Heart left ventricle (tissue), 16 donors: Measurements from ENCODE around the gene CLPTM1. TPM values are rescaled to one million over a fixed set of nuclear protein-coding genes. Genes with fewer than 3 reads are reported as not detected.

ENCODE experiments used
- ATAC-seq, 4 donors: fragments of 200-7000 bp; cut with Tn5 transposase; one replicate each; pipeline ENCODE4 v1.9.1; 2020 to 2022; ENCODE audit warnings: moderate library complexity in 4 of 4, mild to moderate bottlenecking in 3 of 4, moderate number of reproducible peaks in 1 of 4
- DNase-seq, 5 donors: peaks; one replicate each; pipeline ENCODE4 v3.0.0-alpha.2; 2020
- H3K27ac ChIP-seq, 12 donors: fragments of 200-600 bp; sonication (generic) in 4 of 12; one replicate each; pipeline versions ENCODE4 v1.5.0 to v1.8.0; 2016 to 2022; ENCODE audit warnings: mild to moderate bottlenecking in 2 of 12
- H3K27me3 ChIP-seq, 9 donors: fragments of 200-600 bp; sonication (generic) in 2 of 9; one replicate each; pipeline versions ENCODE4 v1.5.1 to v1.8.0; 2016 to 2022; ENCODE audit warnings: mild to moderate bottlenecking in 3 of 9
- H3K36me3 ChIP-seq, 9 donors: fragments of 200-600 bp; sonication (generic) in 2 of 9; one replicate each; pipeline versions ENCODE4 v1.5.0 to v1.8.0; 2018 to 2022; ENCODE audit warnings: mild to moderate bottlenecking in 2 of 9
- H3K4me1 ChIP-seq, 12 donors: fragments of 200-600 bp; sonication (generic) in 4 of 12; one replicate each; pipeline versions ENCODE4 v1.5.0 to v1.8.0; 2016 to 2022; ENCODE audit warnings: mild to moderate bottlenecking in 3 of 12
- H3K4me3 ChIP-seq, 12 donors: fragments of 200-600 bp; sonication (generic) in 4 of 12; one replicate each; pipeline versions ENCODE4 v1.5.0 to v1.8.0; 2017 to 2022; ENCODE audit warnings: mild to moderate bottlenecking in 9 of 12, moderate library complexity in 4 of 12
- H3K9me3 ChIP-seq, 12 donors: fragments of 200-600 bp; sonication (generic) in 4 of 12; one replicate each; pipeline versions ENCODE4 v1.5.0 to v1.8.0; 2016 to 2022; ENCODE audit warnings: mild to moderate bottlenecking in 1 of 12
- CTCF ChIP-seq, 12 donors: fragments of 200-600 bp; sonication (generic) in 4 of 12; IDR thresholded peaks; one replicate each; pipeline versions ENCODE4 v1.5.0 to v1.8.0; 2018 to 2022; ENCODE audit warnings: antibody characterized with exemption in 12 of 12, mild to moderate bottlenecking in 5 of 12
- POLR2A ChIP-seq, 2 donors: fragments of 450-650 bp; IDR thresholded peaks; one replicate each; pipeline ENCODE4 v1.6.1; 2017; ENCODE audit warnings: antibody characterized with exemption in 2 of 2, mild to moderate bottlenecking in 2 of 2, moderate library complexity in 2 of 2
- WGBS, 4 donors: extraction: QIAGEN DNeasy Blood & Tissue Kit in 2 of 4; methylation state at CpG; one replicate each; pipeline versions ENCODE4 v1.1.5 to v1.1.7; 2013 to 2018; 5-methylcytosine and 5-hydroxymethylcytosine counted together
- intact Hi-C, 10 donors: fragments of 100-400 bp; cut with DNase I; formaldehyde crosslinking; loops; one replicate each; pipeline versions ENCODE4 v1.11.1 to v1.14.2; 2022
- polyA plus RNA-seq, 2 donors: library from polyadenylated mRNA; stranded (reverse); fragments of 200-250 nt; gene quantifications; one replicate each; pipeline ENCODE4 v1.2.3, GENCODE V29; 2013
- total RNA-seq, 9 donors: library from RNA; depleted of rRNA in 2 of 9; stranded (reverse); fragments of >200 nt in 2 of 9; fragmentation: NEBNext Ultra II Directional in 3 of 9; extraction: Animal tissue kit (Norgen Biotek cat#: 25700) in 3 of 9; gene quantifications; one replicate each; pipeline versions ENCODE4 v1.1.0 to v1.2.4, GENCODE V29; 2016 to 2023
- donor health status: ischemic (EF 13 %, LVEDD 7.1; RV severe dilation, severe dysfunction).
- donor health status: healthy with polysubstance abuse.
- donor health status: DM: no; HTN: yes; CAD: no.
- donor health status: DM: no; HTN: no; CAD: no.
- donor health status: ischemic (EF 25% LVEDD 6.9; RV normal size, moderate dysfunction).
- donor health status: ischemic (EF 25% LVEDD 5.7; RV mildly dilated, moderate dysfunction).
- donor health status: healthy.
- donor health status: DM: yes; HTN: yes; CAD: no.
- donor health status: ischemic (EF 35%, LVEDD 5.7; RV mildly dilated, moderate dysfunction).
- donor health status: nonischemic (EF 11% LVEDD 7.7; RV severe dilation, severe dysfunction).
- donor health status: DM: yes; HTN: yes; CAD: no.
- donor health status: PGD.
- donor health status: ischemic (EF 29% LVEDD 5.4; RV normal size, mild dysfunction).
- donor health status: nonischemic (EF 23%, LVEDD 6.1; RV moderate dilation, normal function).

The CLPTM1 gene
- total and polyA plus RNA-seq, 11 donors: 89.2 to 120 (median 96.0) TPM

- TF ChIP-seq CTCF (IDR thresholded peaks at IDR 0.05) (no peak), POLR2A (IDR thresholded peaks at IDR 0.05) (no peak)
- intact Hi-C loops: no loop called here
- WGBS, 4 donors: 94 to 96% (median 96%) methylated on average over 8 to 9 of the region's 9 CpGs
- DNase-seq (no peak), ATAC-seq (no peak)
- Histone ChIP-seq H3K4me3 (no peak overlapping the region), H3K9me3 (no peaks in the 10 kb centered on the region), H3K27me3 (no peaks in the 10 kb centered on the region), H3K27ac (no peak overlapping the region), H3K4me1 (no peaks in the 10 kb centered on the region), H3K36me3 (peaks cover 0 to 72% (median 28%) of the 10 kb centered on the region in 9 donors)
Measured at GRCh38 chr19:45025264-45025663, 70.1 kb downstream of the CLPTM1 start.

GRCh38 chr19:45027371-45027770, 72.2 kb downstream of the CLPTM1 start:
- intact Hi-C loops: no loop called here
- no peak for ATAC-seq
- Histone ChIP-seq H3K4me1 (no peaks in the 10 kb centered on the region), H3K9me3 (no peaks in the 10 kb centered on the region), H3K27me3 (no peaks in the 10 kb centered on the region), H3K27ac (no peak overlapping the region), H3K4me3 (no peak overlapping the region), H3K36me3 (peaks cover 0 to 86% (median 39%) of the 10 kb centered on the region in 9 donors)
- TF ChIP-seq POLR2A (IDR thresholded peaks at IDR 0.05): no peak
- WGBS, 4 donors: 91 to 100% (median 94%) methylated on average over 2 of the region's 2 CpGs
- DNase-seq: no peak

- WGBS, 4 donors: 89 to 97% (median 94%) methylated on average over 6 of the region's 6 CpGs
- TF ChIP-seq POLR2A (IDR thresholded peaks at IDR 0.05) (no peak), CTCF (IDR thresholded peaks at IDR 0.05) (no peak)
- DNase-seq: no peak
- ATAC-seq: no peak
- Histone ChIP-seq H3K36me3 (peaks cover 0 to 95% (median 56%) of the 10 kb centered on the region in 9 donors), H3K9me3 (peaks cover 0 to 4% (median 0%) of the 10 kb centered on the region in 12 donors), H3K27ac (no peak overlapping the region), H3K27me3 (no peaks in the 10 kb centered on the region), H3K4me3 (no peak overlapping the region), H3K4me1 (no peaks in the 10 kb centered on the region)
- intact Hi-C loops: no loop called here
Measured at GRCh38 chr19:45030825-45031224, 75.6 kb downstream of the CLPTM1 start.

GRCh38 chr19:45032421-45032820, 77.2 kb downstream of the CLPTM1 start:
- H3K9me3 ChIP-seq: peaks cover 0 to 4% (median 0%) of the 10 kb centered on the region in 12 donors
- H3K27me3 ChIP-seq: no peaks in the 10 kb centered on the region
- peaks cover 0 to 98% (median 56%) of the 10 kb centered on the region in 9 donors for H3K36me3 ChIP-seq
- WGBS, 4 donors: 71 to 73% (median 72%) methylated on average over 12 to 18 of the region's 18 CpGs
- H3K27ac ChIP-seq: no peak overlapping the region
- TF ChIP-seq POLR2A (IDR thresholded peaks at IDR 0.05) (no peak), CTCF (IDR thresholded peaks at IDR 0.05) (no peak)
- DNase-seq: no peak
- no peak overlapping the region for H3K4me3 ChIP-seq
- ATAC-seq: no peak
- intact Hi-C loops: no loop called here
- no peaks in the 10 kb centered on the region for H3K4me1 ChIP-seq

- ATAC-seq (no peak), DNase-seq (no peak)
- H3K36me3 ChIP-seq: peaks cover 0 to 82% (median 44%) of the 10 kb centered on the region in 9 donors
- WGBS, 4 donors: 93 to 97% (median 95%) methylated on average over 6 of the region's 6 CpGs
- intact Hi-C loops: loop anchor here in 1 of 10 donors (5.0 kb wide), 1 partner anchor 42 kb away; the partner anchor contains the start of genes GEMIN7 and ZNF296
- H3K27ac ChIP-seq: no peak overlapping the region
- TF ChIP-seq POLR2A (IDR thresholded peaks at IDR 0.05): no peak
- no peak for TF ChIP-seq CTCF (IDR thresholded peaks at IDR 0.05)
- no peak overlapping the region for H3K4me3 ChIP-seq
- no peaks in the 10 kb centered on the region for H3K27me3 ChIP-seq
- peaks cover 6 to 21% (median 19%) of the 10 kb centered on the region in 12 donors for H3K4me1 ChIP-seq
- peaks cover 0 to 4% (median 0%) of the 10 kb centered on the region in 12 donors for H3K9me3 ChIP-seq
Measured at GRCh38 chr19:45035755-45036154, 80.6 kb downstream of the CLPTM1 start.
